Breast epithelium (tissue), 4 donors: Measurements from ENCODE around the gene UBE2H. TPM values are rescaled to one million over a fixed set of nuclear protein-coding genes. Genes with fewer than 3 reads are reported as not detected.

Experiments used
- DNase-seq, 2 donors: peaks; one replicate each; pipeline ENCODE4 v3.0.0-alpha.2; 2019; ENCODE audit warnings: low spot score in 2 of 2
- H3K27ac ChIP-seq, 2 donors: fragments of 200-600 bp; sonication (generic) in 1 of 2; one replicate each; pipeline ENCODE4 v1.5.1; 2016 to 2019; ENCODE audit warnings: mild to moderate bottlenecking in 1 of 2
- H3K27me3 ChIP-seq, 2 donors: fragments of 200-600 bp; sonication (generic) in 1 of 2; one replicate each; pipeline versions ENCODE4 v1.5.1 to v1.6.0; 2017 to 2019; ENCODE audit warnings: control low read depth in 1 of 2, mild to moderate bottlenecking in 1 of 2
- H3K36me3 ChIP-seq: fragments of 200-600 bp; one replicate; pipeline ENCODE4 v1.5.1; 2019
- H3K4me1 ChIP-seq, 2 donors: fragments of 200-600 bp; sonication (generic); one replicate each; pipeline ENCODE4 v1.5.1; 2016 to 2019; ENCODE audit warnings: control low read depth in 1 of 2
- H3K4me3 ChIP-seq, 3 donors: fragments of 200-600 bp; sonication (generic); 1 replicate in 2 of 3; 2 replicates in 1 of 3; pipeline ENCODE4 v1.5.1; 2016 to 2019; ENCODE audit warnings: mild to moderate bottlenecking in 3 of 3, moderate library complexity in 2 of 3
- H3K9me3 ChIP-seq, 2 donors: fragments of 200-600 bp; sonication (generic) in 1 of 2; one replicate each; pipeline ENCODE4 v1.5.1; 2016 to 2019; ENCODE audit warnings: control low read depth in 1 of 2
- CTCF ChIP-seq, 3 donors: fragments of 450-650 bp; IDR thresholded peaks; one replicate each; pipeline ENCODE4 v1.5.1; 2016 to 2017; ENCODE audit warnings: antibody characterized with exemption in 3 of 3, mild to moderate bottlenecking in 3 of 3, moderate library complexity in 3 of 3
- POLR2A ChIP-seq: fragments of 450-650 bp; IDR thresholded peaks from one replicate; pipeline ENCODE4 v1.6.1; 2016; ENCODE audit warnings: antibody characterized with exemption, mild to moderate bottlenecking, moderate library complexity
- POLR2AphosphoS5 ChIP-seq, 3 donors: sonication (generic); formaldehyde crosslinking; IDR thresholded peaks; one replicate each; pipeline ENCODE4 v1.6.1; 2017; ENCODE audit warnings: antibody characterized with exemption in 3 of 3
- intact Hi-C: fragments of 100-400 bp; cut with DNase I; formaldehyde crosslinking; loops from one replicate; pipeline ENCODE4 v1.15.1; 2023; ENCODE audit warnings: low total_unique reads
- total RNA-seq, 3 donors: library from RNA; depleted of rRNA; stranded (reverse); fragments of >200 nt; gene quantifications; one replicate each; pipeline ENCODE4 v1.1.0, GENCODE V29; 2016

Gene UBE2H
- total RNA-seq, 3 donors from 2014 or later: 81.8 to 124 (median 114) TPM

GRCh38 chr7:129918922-129919321, 33.8 kb downstream of the UBE2H start:
- Histone ChIP-seq H3K4me1 (peaks cover 0 to 7% of the 10 kb centered on the region in 2 donors), H3K4me3 (no peak overlapping the region), H3K27me3 (no peaks in the 10 kb centered on the region), H3K27ac (no peak overlapping the region), H3K9me3 (no peaks in the 10 kb centered on the region), H3K36me3 (no peaks in the 10 kb centered on the region)
- TF ChIP-seq CTCF (IDR thresholded peaks at IDR 0.05) (no peak), POLR2A (no peak), POLR2AphosphoS5 (IDR thresholded peaks at IDR 0.05) (no peak)
- no peak for DNase-seq
- intact Hi-C loops: no loop called here

- Histone ChIP-seq H3K4me1 (peaks cover 0 to 7% of the 10 kb centered on the region in 2 donors), H3K36me3 (no peaks in the 10 kb centered on the region), H3K4me3 (no peak overlapping the region), H3K27me3 (no peaks in the 10 kb centered on the region), H3K27ac (no peak overlapping the region), H3K9me3 (no peaks in the 10 kb centered on the region)
- no peak for DNase-seq
- TF ChIP-seq POLR2A (no peak), CTCF (IDR thresholded peaks at IDR 0.05) (no peak), POLR2AphosphoS5 (IDR thresholded peaks at IDR 0.05) (no peak)
- intact Hi-C loops: no loop called here
These were observed 34.8 kb downstream of the UBE2H start for GRCh38 chr7:129917934-129918333.

GRCh38 chr7:129914536-129915272, 38.1 kb downstream of the UBE2H start:
- no peaks in the 10 kb centered on the region for H3K9me3 ChIP-seq
- H3K27ac ChIP-seq: peak overlapping the region in 1 of 2 donors; percentile 29
- no peaks in the 10 kb centered on the region for H3K27me3 ChIP-seq
- DNase-seq: no peak
- peaks cover 0 to 7% of the 10 kb centered on the region in 2 donors for H3K4me1 ChIP-seq
- intact Hi-C loops: no loop called here
- no peak overlapping the region for H3K4me3 ChIP-seq
- no peak for TF ChIP-seq POLR2AphosphoS5 (IDR thresholded peaks at IDR 0.05)
- no peak for TF ChIP-seq CTCF (IDR thresholded peaks at IDR 0.05)
- TF ChIP-seq POLR2A: no peak
- no peaks in the 10 kb centered on the region for H3K36me3 ChIP-seq

GRCh38 chr7:129913428-129913827, 39.3 kb downstream of the UBE2H start:
- no peak for DNase-seq
- H3K4me3 ChIP-seq: no peak overlapping the region
- TF ChIP-seq POLR2A: no peak
- TF ChIP-seq POLR2AphosphoS5 (IDR thresholded peaks at IDR 0.05): no peak
- no peak for TF ChIP-seq CTCF (IDR thresholded peaks at IDR 0.05)
- intact Hi-C loops: no loop called here
- H3K9me3 ChIP-seq: no peaks in the 10 kb centered on the region
- peaks cover 0 to 7% of the 10 kb centered on the region in 2 donors for H3K4me1 ChIP-seq
- no peak overlapping the region for H3K27ac ChIP-seq
- no peaks in the 10 kb centered on the region for H3K27me3 ChIP-seq
- no peaks in the 10 kb centered on the region for H3K36me3 ChIP-seq

- intact Hi-C loops: no loop called here
- no peaks in the 10 kb centered on the region for H3K27me3 ChIP-seq
- no peak overlapping the region for H3K27ac ChIP-seq
- DNase-seq: no peak
- peaks cover 0 to 7% of the 10 kb centered on the region in 2 donors for H3K4me1 ChIP-seq
- H3K4me3 ChIP-seq: no peak overlapping the region
- no peak for TF ChIP-seq POLR2AphosphoS5 (IDR thresholded peaks at IDR 0.05)
- TF ChIP-seq POLR2A: no peak
- TF ChIP-seq CTCF (IDR thresholded peaks at IDR 0.05): no peak
- H3K36me3 ChIP-seq: no peaks in the 10 kb centered on the region
- H3K9me3 ChIP-seq: no peaks in the 10 kb centered on the region
These were observed 41.0 kb downstream of the UBE2H start for GRCh38 chr7:129911790-129912189.
